CD14-positive monocyte (primary cell): ENCODE data around the gene CDH4. TPM values are rescaled to one million over a fixed set of nuclear protein-coding genes. Genes with fewer than 3 reads are reported as not detected.

Source experiments
- DNase-seq, 3 donors: peaks; one replicate each; pipeline ENCODE4 v3.0.0-alpha.2; 2011 to 2022
- H2AFZ ChIP-seq: 2 replicates; pipeline ENCODE4 v1.6.0; 2012; ENCODE audit warnings: mild to moderate bottlenecking, low read depth, low read length, inconsistent platforms; ENCODE audit not compliant: insufficient read depth, poor library complexity, severe bottlenecking
- H3K27ac ChIP-seq, 2 donors: 1 replicate in 1 of 2; 2 replicates in 1 of 2; pipeline ENCODE4 v1.5.1; 2012 to 2013; ENCODE audit warnings: low read length in 2 of 2, control low read depth in 1 of 2, inconsistent platforms in 1 of 2, low read depth in 1 of 2, mild to moderate bottlenecking in 1 of 2
- H3K27me3 ChIP-seq, 2 donors: one replicate each; pipeline versions ENCODE4 v1.6.0 to v1.6.1; 2011 to 2013; ENCODE audit warnings: low read length in 2 of 2; ENCODE audit not compliant: control insufficient read depth in 2 of 2, insufficient read depth in 2 of 2
- H3K36me3 ChIP-seq, 2 donors: replicated peaks in 1 of 2; 1 replicate in 1 of 2; 2 replicates in 1 of 2; pipeline versions ENCODE4 v1.5.1 to v1.6.1; 2012 to 2013; ENCODE audit warnings: low read length in 2 of 2, control low read depth in 1 of 2, inconsistent platforms in 1 of 2, mild to moderate bottlenecking in 1 of 2; ENCODE audit not compliant: insufficient read depth in 2 of 2, control insufficient read depth in 1 of 2
- H3K4me1 ChIP-seq, 2 donors: 1 replicate in 1 of 2; 2 replicates in 1 of 2; pipeline versions ENCODE4 v1.5.1 to v1.6.1; 2012 to 2013; ENCODE audit warnings: low read length in 2 of 2, control low read depth in 1 of 2, inconsistent platforms in 1 of 2, mild to moderate bottlenecking in 1 of 2, moderate library complexity in 1 of 2; ENCODE audit not compliant: insufficient read depth in 2 of 2, control insufficient read depth in 1 of 2
- H3K4me2 ChIP-seq: replicated peaks from 2 replicates; pipeline ENCODE3; 2012; ENCODE audit warnings: low read length, moderate library complexity, mild to moderate bottlenecking; ENCODE audit not compliant: poor library complexity, severe bottlenecking; ENCODE audit errors: extremely low read depth
- H3K4me3 ChIP-seq, 3 experiments: fragments of 200-600 bp in 1 of 3; sonication (generic) in 1 of 3; replicated peaks in 1 of 3; 1 replicate in 2 of 3; 2 replicates in 1 of 3; pipeline ENCODE4 v1.5.1; 2011 to 2013; ENCODE audit warnings: low read length in 3 of 3, mild to moderate bottlenecking in 3 of 3, control low read depth in 2 of 3, low read depth in 2 of 3, inconsistent platforms in 1 of 3, moderate library complexity in 1 of 3
- H3K79me2 ChIP-seq: 2 replicates; pipeline ENCODE4 v1.6.0; 2012; ENCODE audit warnings: mild to moderate bottlenecking, control low read depth, inconsistent platforms, low read length, moderate library complexity; ENCODE audit not compliant: insufficient read depth
- H3K9ac ChIP-seq: 2 replicates; pipeline ENCODE4 v1.6.0; 2017; ENCODE audit warnings: low read length, mild to moderate bottlenecking; ENCODE audit not compliant: insufficient read depth, poor library complexity, severe bottlenecking
- H3K9me3 ChIP-seq, 2 donors: replicated peaks in 1 of 2; 1 replicate in 1 of 2; 2 replicates in 1 of 2; pipeline versions ENCODE4 v1.5.1 to v1.6.1; 2012 to 2013; ENCODE audit warnings: low read length in 2 of 2, control low read depth in 1 of 2; ENCODE audit not compliant: control insufficient read depth in 1 of 2, insufficient read depth in 1 of 2
- H4K20me1 ChIP-seq: 2 replicates; pipeline ENCODE4 v1.6.0; 2012; ENCODE audit warnings: mild to moderate bottlenecking, low read length, control low read depth, moderate library complexity; ENCODE audit not compliant: insufficient read depth
- H3K27ac Mint-ChIP-seq, 7 donors: one replicate each; pipeline ENCODE4 v1.8.0; 2020; ENCODE audit warnings: mild to moderate bottlenecking in 7 of 7, mixed read lengths in 7 of 7, moderate library complexity in 6 of 7, inconsistent platforms in 2 of 7
- H3K27me3 Mint-ChIP-seq, 3 donors: one replicate each; pipeline ENCODE4 v1.8.0; 2021 to 2022; ENCODE audit warnings: low read depth in 3 of 3, mild to moderate bottlenecking in 3 of 3, mixed read lengths in 3 of 3, moderate library complexity in 3 of 3, inconsistent platforms in 1 of 3
- H3K36me3 Mint-ChIP-seq, 2 donors: one replicate each; pipeline ENCODE4 v1.8.0; 2020; ENCODE audit warnings: mixed read lengths in 2 of 2, inconsistent platforms in 1 of 2, mild to moderate bottlenecking in 1 of 2
- H3K4me1 Mint-ChIP-seq: one replicate; pipeline ENCODE4 v1.8.0; 2020; ENCODE audit warnings: mild to moderate bottlenecking, mixed read lengths
- H3K4me3 Mint-ChIP-seq, 2 donors: one replicate each; pipeline ENCODE4 v1.8.0; 2020; ENCODE audit warnings: mild to moderate bottlenecking in 2 of 2, mixed read lengths in 2 of 2, moderate library complexity in 1 of 2
- H3K9me3 Mint-ChIP-seq, 7 donors: one replicate each; pipeline ENCODE4 v1.8.0; 2020 to 2022; ENCODE audit warnings: mixed read lengths in 7 of 7, mild to moderate bottlenecking in 6 of 7, moderate library complexity in 6 of 7, inconsistent platforms in 2 of 7
- CTCF ChIP-seq: fragments of 200-600 bp; IDR thresholded peaks from one replicate; pipeline ENCODE4 v1.8.0; 2022; ENCODE audit warnings: antibody characterized with exemption, mild to moderate bottlenecking
- WGBS: methylation state at CpG from one replicate; pipeline ENCODE4 v1.1.5; 2013; ENCODE audit warnings: missing lambda C conversion rate; ENCODE audit not compliant: insufficient coverage; 5-methylcytosine and 5-hydroxymethylcytosine counted together
- intact Hi-C, 2 donors: fragments of 100-400 bp; cut with micrococcal nuclease; formaldehyde crosslinking; loops; one replicate each; pipeline versions ENCODE4 v1.15.0 to v1.15.1; 2023
- polyA plus RNA-seq, 3 donors: library from polyadenylated mRNA; depleted of rRNA in 1 of 3; unstranded in 2 of 3; stranded (reverse) in 1 of 3; fragments of 300-500 nt in 2 of 3; fragments of >200 nt in 1 of 3; fragmentation: Illumina TruSeq in 2 of 3; gene quantifications; 1 replicate in 2 of 3; 2 replicates in 1 of 3; pipeline ENCODE4 v1.2.3, GENCODE V29; 2012 to 2021

CDH4 gene
- polyA plus RNA-seq, 3 donors, result not detected

- Histone ChIP-seq H3K27me3 (no peaks in the 10 kb centered on the region), H3K9ac (no peak overlapping the region), H3K27ac (no peak overlapping the region), H3K4me3 (no peak overlapping the region), H3K79me2 (no peaks in the 10 kb centered on the region), H4K20me1 (no peaks in the 10 kb centered on the region), H3K9me3 (no peaks in the 10 kb centered on the region), H2AFZ (no peak overlapping the region), H3K36me3 (no peaks in the 10 kb centered on the region), H3K4me2 (no peak overlapping the region), H3K4me1 (no peaks in the 10 kb centered on the region)
- Mint-ChIP-seq H3K4me3 (no peak overlapping the region), H3K27ac (no peak overlapping the region), H3K36me3 (no peaks in the 10 kb centered on the region), H3K4me1 (no peaks in the 10 kb centered on the region), H3K27me3 (peaks cover 2 to 16% (median 6%) of the 10 kb centered on the region in 3 donors), H3K9me3 (peaks cover 0 to 10% (median 2%) of the 10 kb centered on the region in 7 donors)
- no peak for DNase-seq
- no peak for TF ChIP-seq CTCF
- intact Hi-C loops, result no loop called here
- WGBS, result 92% methylated on average over 18 of the region's 20 CpGs
Observed at GRCh38 chr20:61953037-61954021, 701.3 kb downstream of the CDH4 start.

- Histone ChIP-seq H3K27ac (no peak overlapping the region), H2AFZ (no peak overlapping the region), H3K36me3 (no peaks in the 10 kb centered on the region), H3K4me1 (no peaks in the 10 kb centered on the region), H4K20me1 (no peaks in the 10 kb centered on the region), H3K4me3 (no peak overlapping the region), H3K9ac (no peak overlapping the region), H3K79me2 (no peaks in the 10 kb centered on the region), H3K27me3 (no peaks in the 10 kb centered on the region), H3K9me3 (no peaks in the 10 kb centered on the region), H3K4me2 (no peak overlapping the region)
- intact Hi-C loops, result no loop called here
- Mint-ChIP-seq H3K9me3 (peaks cover 0 to 4% (median 0%) of the 10 kb centered on the region in 7 donors), H3K4me1 (no peaks in the 10 kb centered on the region), H3K27ac (no peak overlapping the region), H3K27me3 (peaks cover 2 to 18% (median 6%) of the 10 kb centered on the region in 3 donors), H3K36me3 (no peaks in the 10 kb centered on the region), H3K4me3 (no peak overlapping the region)
- 70% methylated on average over 7 of the region's 16 CpGs for WGBS
- TF ChIP-seq CTCF, result no peak
- DNase-seq, result no peak
Observed at GRCh38 chr20:61954276-61955021, 702.4 kb downstream of the CDH4 start.
